ENCODE measurements around the gene HOXA5.
A peak's percentile ranks its signal among the peaks of the same experiment; 100 is the strongest.

HOXA5 gene

DNA sequence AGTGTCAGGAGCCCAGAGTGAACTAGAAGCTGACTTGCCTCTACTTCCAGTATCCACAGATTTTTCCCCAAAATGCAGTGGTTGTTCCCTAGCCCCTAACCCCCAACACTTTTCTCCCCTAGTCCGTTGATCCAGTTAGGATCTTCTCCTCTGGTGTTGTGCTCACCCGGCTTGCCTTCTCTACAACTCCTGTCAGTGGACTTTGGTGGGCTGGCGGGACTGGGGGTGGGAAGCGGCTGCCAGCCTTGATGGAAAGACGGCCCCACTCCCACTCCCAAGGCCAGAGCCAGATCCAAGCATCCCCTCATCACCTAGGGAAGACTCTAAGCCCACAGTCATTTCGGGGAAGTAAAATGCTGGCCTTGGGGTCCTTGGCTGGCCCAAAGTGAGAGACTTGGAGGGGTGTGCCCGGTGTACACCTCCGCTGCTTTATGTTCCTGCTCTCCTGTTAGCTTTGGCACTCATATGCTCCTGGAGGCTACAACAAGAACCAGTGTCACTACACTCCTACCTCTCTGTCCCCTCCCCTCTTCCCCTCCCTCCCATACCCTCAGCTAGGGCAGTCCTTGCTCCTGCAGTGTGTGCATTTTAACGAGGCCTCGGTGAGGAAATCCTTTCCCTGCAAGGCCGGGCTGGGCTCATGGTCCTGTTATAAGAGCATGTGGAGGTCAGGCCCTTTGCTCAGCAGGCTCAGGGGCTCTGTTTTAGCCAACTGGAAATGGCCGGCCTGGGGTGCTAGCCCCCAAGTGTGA is 31.6 kb upstream of the HOXA5 start:
- no peaks in the 10 kb centered on the region for H3K9me3 ChIP-seq (ENCODE audit: control insufficient read depth, low read length)
- TF ChIP-seq, protein P1, sequence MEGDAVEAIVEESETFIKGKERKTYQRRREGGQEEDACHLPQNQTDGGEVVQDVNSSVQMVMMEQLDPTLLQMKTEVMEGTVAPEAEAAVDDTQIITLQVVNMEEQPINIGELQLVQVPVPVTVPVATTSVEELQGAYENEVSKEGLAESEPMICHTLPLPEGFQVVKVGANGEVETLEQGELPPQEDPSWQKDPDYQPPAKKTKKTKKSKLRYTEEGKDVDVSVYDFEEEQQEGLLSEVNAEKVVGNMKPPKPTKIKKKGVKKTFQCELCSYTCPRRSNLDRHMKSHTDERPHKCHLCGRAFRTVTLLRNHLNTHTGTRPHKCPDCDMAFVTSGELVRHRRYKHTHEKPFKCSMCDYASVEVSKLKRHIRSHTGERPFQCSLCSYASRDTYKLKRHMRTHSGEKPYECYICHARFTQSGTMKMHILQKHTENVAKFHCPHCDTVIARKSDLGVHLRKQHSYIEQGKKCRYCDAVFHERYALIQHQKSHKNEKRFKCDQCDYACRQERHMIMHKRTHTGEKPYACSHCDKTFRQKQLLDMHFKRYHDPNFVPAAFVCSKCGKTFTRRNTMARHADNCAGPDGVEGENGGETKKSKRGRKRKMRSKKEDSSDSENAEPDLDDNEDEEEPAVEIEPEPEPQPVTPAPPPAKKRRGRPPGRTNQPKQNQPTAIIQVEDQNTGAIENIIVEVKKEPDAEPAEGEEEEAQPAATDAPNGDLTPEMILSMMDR (IDR thresholded peaks at IDR 0.05), result no peak
- H3K79me2 ChIP-seq, result no peaks in the 10 kb centered on the region
- no peak overlapping the region for H3K27ac ChIP-seq
- no peaks in the 10 kb centered on the region for H3K4me1 ChIP-seq
- H3K27me3 ChIP-seq (ENCODE audit: control insufficient read depth, insufficient read depth, low read length), result peaks cover 40% of the 10 kb centered on the region
- H3K36me3 ChIP-seq (ENCODE audit: control insufficient read depth, insufficient read depth, low read length), result no peaks in the 10 kb centered on the region
- H3K9ac ChIP-seq, result no peak overlapping the region
- no peak overlapping the region for H3K4me3 ChIP-seq (ENCODE audit: low read depth, low read length)
- H2AFZ ChIP-seq, result no peak overlapping the region
- no peak overlapping the region for H3K4me2 ChIP-seq (ENCODE audit: low read length)

DNA sequence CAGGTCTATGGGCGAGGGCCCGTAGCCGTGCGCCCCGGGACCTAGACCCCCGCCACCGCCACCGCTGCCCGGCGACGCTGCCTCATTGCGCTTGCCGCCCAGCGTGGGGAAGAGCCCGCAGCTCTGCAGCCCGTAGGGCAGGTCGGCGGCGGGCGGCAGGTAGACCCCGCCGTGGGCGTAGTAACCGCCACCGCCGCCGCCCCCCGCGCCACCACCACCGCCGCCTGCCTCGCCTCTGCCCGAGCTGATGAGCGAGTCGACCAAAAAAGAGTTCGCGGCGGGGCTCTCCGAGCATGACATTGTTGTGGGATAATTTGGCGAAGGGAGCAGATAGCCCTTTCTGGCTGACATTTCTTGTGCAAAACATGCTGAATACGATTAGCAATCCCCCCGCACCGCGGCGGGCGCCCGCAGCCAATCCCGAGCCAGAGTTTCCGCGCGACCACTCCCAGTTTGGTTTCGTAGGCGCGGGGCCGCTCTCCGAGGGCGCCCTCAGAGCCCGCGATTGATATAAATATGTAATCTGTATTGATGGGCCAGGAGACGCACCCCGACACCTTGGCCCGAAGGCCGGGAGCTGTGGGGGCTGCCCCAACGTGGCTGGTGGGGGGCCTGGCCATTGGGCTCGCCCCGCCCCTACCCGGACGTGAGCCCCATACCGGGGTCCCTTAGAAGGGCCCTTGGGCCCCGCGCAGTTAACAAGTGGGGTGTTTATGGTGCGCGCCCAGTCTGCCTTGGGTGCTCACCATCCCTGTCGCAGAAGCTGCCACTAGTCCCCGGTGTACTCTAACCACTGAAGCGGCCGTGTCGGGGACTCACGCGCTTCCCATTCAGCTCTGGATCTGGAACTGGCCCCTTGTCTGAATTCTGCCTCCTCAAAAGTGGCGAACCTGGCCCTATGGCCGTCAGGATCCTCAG is 30.7 kb upstream of the HOXA5 start, which contains the start of gene HOXA10:
HOXA10 (minus strand) TSS at position 365 of the 918 bp plus-strand sequence; CDS start at position 351, 14 bp downstream.
- Histone ChIP-seq H3K9ac (no peak within 1 kb of the TSS), H3K27me3 (ENCODE audit: control insufficient read depth, insufficient read depth, low read length) (peaks cover 44% of the 10 kb centered on the region), H3K4me3 (ENCODE audit: low read depth, low read length) (no peak within 1 kb of the TSS), H3K9me3 (ENCODE audit: control insufficient read depth, low read length) (no peaks in the 10 kb centered on the region), H3K4me2 (ENCODE audit: low read length) (peak within 1 kb of the TSS; percentile 44), H3K79me2 (no peaks in the 10 kb centered on the region), H2AFZ (no peak within 1 kb of the TSS), H3K4me1 (no peaks in the 10 kb centered on the region), H3K27ac (no peak within 1 kb of the TSS), H3K36me3 (ENCODE audit: control insufficient read depth, insufficient read depth, low read length) (no peaks in the 10 kb centered on the region)
- TF ChIP-seq, protein P1 (IDR thresholded peaks at IDR 0.05), result no peak

DNA sequence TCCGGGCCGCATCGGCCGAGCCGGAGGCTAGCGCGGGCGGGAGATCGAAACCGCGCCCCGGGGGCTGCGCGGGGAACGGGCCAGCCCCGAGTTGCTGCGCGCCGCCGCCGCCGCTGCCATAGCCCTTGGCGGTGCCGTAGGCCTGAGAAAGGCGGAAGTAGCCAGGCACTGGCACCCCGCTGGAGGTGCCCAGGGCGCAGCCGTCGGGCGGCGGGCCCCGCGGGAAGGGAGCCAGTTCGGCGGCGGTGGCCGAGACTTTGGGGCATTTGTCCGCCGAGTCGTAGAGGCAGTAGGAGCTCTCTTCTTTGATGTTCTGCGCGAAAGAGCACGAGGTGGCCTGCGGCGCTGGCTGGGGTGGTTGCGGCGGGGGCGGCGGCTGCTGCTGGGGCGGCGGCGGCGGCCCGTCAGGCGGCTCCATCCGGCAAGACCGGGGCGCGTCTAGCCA is 30.1 kb upstream of the HOXA5 start:
- Histone ChIP-seq H2AFZ (no peak overlapping the region), H3K4me2 (ENCODE audit: low read length) (peak overlapping the region; percentile 44), H3K9ac (no peak overlapping the region), H3K79me2 (no peaks in the 10 kb centered on the region), H3K36me3 (ENCODE audit: control insufficient read depth, insufficient read depth, low read length) (no peaks in the 10 kb centered on the region), H3K4me1 (no peaks in the 10 kb centered on the region), H3K9me3 (ENCODE audit: control insufficient read depth, low read length) (no peaks in the 10 kb centered on the region), H3K27me3 (ENCODE audit: control insufficient read depth, insufficient read depth, low read length) (peaks cover 46% of the 10 kb centered on the region), H3K27ac (no peak overlapping the region), H3K4me3 (ENCODE audit: low read depth, low read length) (no peak overlapping the region)
- TF ChIP-seq, protein P1 (IDR thresholded peaks at IDR 0.05), result no peak

DNA sequence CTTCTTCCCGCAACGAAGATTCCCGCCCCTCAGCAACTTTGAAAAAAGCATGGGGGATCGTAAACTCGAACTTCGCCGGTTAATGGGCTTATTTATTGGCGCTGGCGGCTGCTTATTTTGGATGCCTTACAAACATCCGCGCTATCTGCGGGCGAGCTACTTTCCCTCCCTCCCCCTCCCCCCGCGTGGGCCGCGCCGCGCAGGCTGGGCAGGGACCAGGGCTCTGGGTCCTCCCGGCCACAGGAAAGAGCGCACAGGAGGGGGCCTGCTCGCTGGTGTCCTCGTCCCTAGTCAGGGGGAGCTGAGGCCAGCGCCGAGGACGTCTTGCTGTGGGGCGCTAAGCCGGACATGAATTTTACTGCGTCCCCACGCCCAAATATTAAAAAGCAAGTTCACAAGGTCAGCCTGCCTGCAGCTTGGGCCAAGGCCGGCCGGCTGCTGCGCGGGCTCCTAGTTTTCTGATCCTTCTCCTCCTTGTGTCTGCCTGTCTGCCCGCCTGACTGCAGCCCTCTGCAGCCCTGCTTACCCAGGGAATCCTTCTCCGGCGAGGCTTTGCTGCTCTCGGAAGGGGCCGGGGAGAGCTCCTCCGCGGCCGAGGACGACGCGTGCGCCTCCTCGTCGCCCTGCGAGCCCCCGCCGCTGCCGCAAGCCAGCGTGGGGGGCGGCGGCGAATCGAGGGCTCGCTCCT is 29.5 kb upstream of the HOXA5 start:
- no peak overlapping the region for H3K27ac ChIP-seq

More for the DNA sequence above, 29.5 kb upstream of the HOXA5 start:
- Histone ChIP-seq H3K9ac (no peak overlapping the region), H3K36me3 (ENCODE audit: control insufficient read depth, insufficient read depth, low read length) (no peaks in the 10 kb centered on the region), H3K4me3 (ENCODE audit: low read depth, low read length) (no peak overlapping the region), H2AFZ (no peak overlapping the region), H3K4me1 (no peaks in the 10 kb centered on the region), H3K79me2 (no peaks in the 10 kb centered on the region), H3K4me2 (ENCODE audit: low read length) (peak overlapping the region; percentile 44), H3K9me3 (ENCODE audit: control insufficient read depth, low read length) (no peaks in the 10 kb centered on the region), H3K27me3 (ENCODE audit: control insufficient read depth, insufficient read depth, low read length) (peaks cover 49% of the 10 kb centered on the region)
- TF ChIP-seq, protein P1 (IDR thresholded peaks at IDR 0.05), result no peak

All from parathyroid adenoma (tissue), 2 donors.